Mucosa of descending colon (tissue), 3 donors: ENCODE data around the gene TTI1. TPM values are rescaled to one million over a fixed set of nuclear protein-coding genes. Genes with fewer than 3 reads are reported as not detected.

Experiments used
- ATAC-seq: fragments of 200-7000 bp; cut with Tn5 transposase; one replicate; pipeline ENCODE4 v1.9.1; 2020; ENCODE audit warnings: mild to moderate bottlenecking, moderate library complexity
- DNase-seq, 3 donors: peaks; one replicate each; pipeline ENCODE4 v3.0.0-alpha.2; 2020
- H3K36me3 ChIP-seq: fragments of 200-600 bp; one replicate; pipeline ENCODE4 v1.8.0; 2021; ENCODE audit warnings: low read depth, mild to moderate bottlenecking
- H3K4me1 ChIP-seq: fragments of 200-600 bp; one replicate; pipeline ENCODE4 v1.8.0; 2021; ENCODE audit warnings: low read depth, mild to moderate bottlenecking
- H3K4me3 ChIP-seq: fragments of 200-600 bp; one replicate; pipeline ENCODE4 v1.8.0; 2021; ENCODE audit warnings: mild to moderate bottlenecking
- H3K9me3 ChIP-seq: fragments of 200-600 bp; one replicate; pipeline ENCODE4 v1.8.0; 2021; ENCODE audit warnings: mild to moderate bottlenecking
- intact Hi-C, 2 donors: fragments of 100-400 bp; cut with DNase I in 1 of 2; cut with micrococcal nuclease in 1 of 2; formaldehyde crosslinking; loops; one replicate each; pipeline versions ENCODE4 v1.11.0 to v1.11.1; 2022; cut with DNase I, micrococcal nuclease
- total RNA-seq, 3 donors: library from RNA; stranded (reverse); fragmentation: NEBNext Ultra II Directional in 2 of 3; extraction: Animal tissue kit (Norgen Biotek cat#: 25700) in 2 of 3; gene quantifications; one replicate each; pipeline versions ENCODE4 v1.2.1 to v1.2.4, GENCODE V29; 2021 to 2023
- TF ChIP-seq, protein P1 (sequence below): fragments of 200-600 bp; IDR thresholded peaks from one replicate; pipeline ENCODE4 v1.8.0; 2022; ENCODE audit warnings: antibody characterized with exemption, mild to moderate bottlenecking
- donor health status: DM: no; HTN: no; CAD: no; lungs with moderate emphysema.
- donor health status: DM: no; HTN: no; CAD: no.
- donor health status: DM: no; HTN: yes; CAD: no.

The TTI1 gene
- total RNA-seq, 3 donors from 2014 or later: 13.4 to 16.4 (median 14.0) TPM

DNA sequence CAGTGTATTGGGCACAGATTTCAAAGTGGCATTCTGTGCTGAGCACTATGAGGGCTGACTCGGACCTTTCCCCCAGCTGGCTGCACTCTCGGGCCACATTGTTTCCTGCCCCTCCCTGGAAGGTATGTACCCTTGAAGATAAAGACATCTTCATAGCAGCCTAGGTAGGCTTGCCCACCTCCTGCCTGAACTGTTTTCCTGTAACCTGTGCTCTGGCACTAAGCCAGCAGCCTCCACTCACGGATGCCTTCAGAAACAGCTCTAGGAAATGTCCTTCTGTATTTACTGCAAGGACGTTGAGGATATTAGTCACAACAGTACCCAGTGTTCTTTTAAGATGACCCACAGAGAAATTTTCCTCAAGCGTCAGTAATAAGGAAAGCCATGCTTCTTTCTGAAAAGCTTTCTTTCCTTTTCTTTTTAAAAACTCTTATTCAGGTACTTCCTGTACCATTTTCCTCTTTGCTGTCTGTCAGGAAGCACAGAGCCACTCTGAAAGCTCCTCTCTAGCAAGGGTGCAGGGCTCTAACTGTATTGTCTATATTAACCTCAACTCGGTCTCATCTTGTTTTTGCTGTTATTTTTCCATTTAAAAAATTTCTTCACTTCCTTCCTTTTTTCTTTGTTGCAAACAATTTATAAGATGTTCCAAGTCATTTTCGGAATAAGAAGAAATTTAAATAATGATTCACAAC, 43.5 kb downstream of the TTI1 start:
- intact Hi-C loops: loop anchor here in 1 of 2 donors (10.0 kb wide), 1 partner anchor 425 kb away; no protein-coding TSS in a partner anchor
- no peak overlapping the region for H3K4me3 ChIP-seq
- TF ChIP-seq, protein P1, sequence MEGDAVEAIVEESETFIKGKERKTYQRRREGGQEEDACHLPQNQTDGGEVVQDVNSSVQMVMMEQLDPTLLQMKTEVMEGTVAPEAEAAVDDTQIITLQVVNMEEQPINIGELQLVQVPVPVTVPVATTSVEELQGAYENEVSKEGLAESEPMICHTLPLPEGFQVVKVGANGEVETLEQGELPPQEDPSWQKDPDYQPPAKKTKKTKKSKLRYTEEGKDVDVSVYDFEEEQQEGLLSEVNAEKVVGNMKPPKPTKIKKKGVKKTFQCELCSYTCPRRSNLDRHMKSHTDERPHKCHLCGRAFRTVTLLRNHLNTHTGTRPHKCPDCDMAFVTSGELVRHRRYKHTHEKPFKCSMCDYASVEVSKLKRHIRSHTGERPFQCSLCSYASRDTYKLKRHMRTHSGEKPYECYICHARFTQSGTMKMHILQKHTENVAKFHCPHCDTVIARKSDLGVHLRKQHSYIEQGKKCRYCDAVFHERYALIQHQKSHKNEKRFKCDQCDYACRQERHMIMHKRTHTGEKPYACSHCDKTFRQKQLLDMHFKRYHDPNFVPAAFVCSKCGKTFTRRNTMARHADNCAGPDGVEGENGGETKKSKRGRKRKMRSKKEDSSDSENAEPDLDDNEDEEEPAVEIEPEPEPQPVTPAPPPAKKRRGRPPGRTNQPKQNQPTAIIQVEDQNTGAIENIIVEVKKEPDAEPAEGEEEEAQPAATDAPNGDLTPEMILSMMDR: no peak
- H3K4me1 ChIP-seq: peaks cover 30% of the 10 kb centered on the region
- peak; percentile 50 for ATAC-seq
- no peaks in the 10 kb centered on the region for H3K36me3 ChIP-seq
- H3K9me3 ChIP-seq: no peaks in the 10 kb centered on the region
- peak; percentile 57 to 68 (median 63) for DNase-seq

DNA sequence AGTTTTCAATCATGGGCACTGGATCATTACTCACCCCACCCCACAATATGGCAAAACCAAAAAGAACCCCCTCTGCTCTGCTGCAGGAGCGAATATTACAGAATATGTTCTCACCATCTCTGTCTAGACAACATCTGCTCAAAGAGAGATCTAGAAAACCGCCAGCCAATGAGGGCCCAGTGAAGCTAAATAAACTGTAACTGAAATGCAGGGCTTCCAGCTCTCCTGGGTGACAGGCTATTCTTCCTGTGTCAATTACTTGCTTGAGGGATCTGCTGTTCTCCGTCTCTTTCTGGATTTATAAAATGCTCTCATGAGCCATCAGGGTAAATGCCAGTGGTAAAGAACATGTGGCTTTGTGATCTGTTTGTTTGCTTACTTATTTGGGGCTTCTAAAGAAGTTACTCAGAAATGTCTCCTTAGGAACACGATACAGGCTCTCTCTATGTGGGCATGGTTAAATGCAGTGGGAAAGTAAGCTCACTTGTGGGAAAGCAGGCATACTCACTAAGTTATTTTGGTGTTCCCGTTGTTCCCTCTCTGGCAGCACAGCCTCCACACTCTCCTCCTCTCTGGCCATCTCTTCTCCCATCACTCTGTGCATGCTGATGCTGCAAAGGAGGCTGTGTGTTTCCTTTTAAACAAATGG, 44.8 kb downstream of the TTI1 start:
- ATAC-seq (no peak), DNase-seq (no peak)
- no peaks in the 10 kb centered on the region for H3K9me3 ChIP-seq
- no peak overlapping the region for H3K4me3 ChIP-seq
- intact Hi-C loops: no loop called here
- no peaks in the 10 kb centered on the region for H3K36me3 ChIP-seq
- TF ChIP-seq, protein P1: no peak
- H3K4me1 ChIP-seq: peaks cover 28% of the 10 kb centered on the region

DNA sequence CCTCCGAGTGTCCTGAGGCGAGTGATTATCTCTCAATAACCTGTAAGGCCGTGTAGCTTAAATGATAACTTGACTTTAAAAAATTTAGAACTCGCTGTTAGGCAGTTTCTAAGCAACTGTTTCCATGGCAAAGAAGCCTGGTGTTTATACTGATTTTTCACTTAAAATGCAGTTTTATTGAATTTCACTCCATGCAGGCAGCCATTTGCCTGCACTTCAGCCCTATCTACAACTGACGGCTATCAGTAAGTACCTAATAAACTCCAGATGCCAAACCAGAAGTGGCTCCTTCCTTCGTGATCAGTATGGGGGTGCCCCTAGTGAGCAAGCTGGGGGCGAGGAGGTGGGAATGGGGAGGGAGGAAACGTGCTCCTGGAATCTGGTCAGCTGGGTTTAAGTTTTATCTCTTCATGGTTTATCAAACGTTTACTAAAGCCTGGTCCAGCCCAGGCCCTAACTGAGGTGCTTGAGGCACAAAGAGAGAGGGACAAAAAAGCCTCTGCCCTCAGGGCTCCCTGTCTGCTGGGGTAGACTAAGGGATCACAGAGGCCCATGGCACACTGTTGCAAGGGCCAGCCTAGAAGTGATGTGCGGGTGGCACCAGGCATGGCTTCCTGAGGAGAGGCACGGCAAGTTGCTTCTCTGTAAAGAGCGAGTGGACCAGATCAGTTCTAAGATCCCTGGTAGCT, 45.5 kb downstream of the TTI1 start:
- TF ChIP-seq, protein P1: no peak
- ATAC-seq: no peak
- H3K9me3 ChIP-seq: no peaks in the 10 kb centered on the region
- intact Hi-C loops: no loop called here
- no peaks in the 10 kb centered on the region for H3K36me3 ChIP-seq
- no peak for DNase-seq
- H3K4me1 ChIP-seq: peaks cover 24% of the 10 kb centered on the region
- no peak overlapping the region for H3K4me3 ChIP-seq

DNA sequence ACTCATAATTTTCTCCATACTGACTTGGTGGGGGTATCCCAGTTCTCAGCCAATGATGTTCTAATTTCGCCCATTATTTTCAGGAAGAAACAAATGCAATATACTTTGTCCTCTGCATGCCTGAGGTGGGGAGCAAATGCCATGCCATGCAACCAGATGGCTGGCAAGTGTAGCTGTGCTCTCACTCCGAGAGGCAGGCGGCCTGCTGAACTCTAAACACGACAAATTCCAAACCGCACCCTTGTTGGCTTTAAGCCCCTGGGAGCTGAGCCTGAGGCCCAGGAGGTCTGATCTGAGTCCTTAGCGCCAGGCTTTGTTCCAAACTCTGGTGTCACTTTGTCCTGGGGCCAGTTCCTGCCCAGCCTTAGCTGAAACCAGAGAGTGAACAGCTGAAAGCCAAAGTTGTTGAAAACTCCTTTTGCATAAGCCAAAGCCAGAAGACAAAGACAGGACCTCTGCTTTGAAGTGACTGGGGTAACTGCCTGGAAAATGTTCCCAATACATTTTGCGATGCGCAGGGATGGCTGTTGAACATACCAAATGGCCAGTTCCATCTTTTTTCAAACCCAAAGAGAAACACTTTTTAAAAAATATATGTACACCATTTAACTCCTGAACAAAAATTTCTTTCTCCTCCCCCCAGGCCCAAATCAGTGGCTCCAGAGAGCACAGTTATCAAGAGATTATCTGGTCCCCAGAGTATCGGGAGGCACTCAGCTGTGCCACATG, 46.2 kb downstream of the TTI1 start:
- peak; percentile 44 for ATAC-seq
- H3K4me1 ChIP-seq: peaks cover 17% of the 10 kb centered on the region

More for the DNA sequence above, 46.2 kb downstream of the TTI1 start:
- Histone ChIP-seq H3K9me3 (no peaks in the 10 kb centered on the region), H3K4me3 (no peak overlapping the region), H3K36me3 (no peaks in the 10 kb centered on the region)
- intact Hi-C loops: no loop called here
- DNase-seq: peak in 2 of 3 donors; percentile 42 to 52
- TF ChIP-seq, protein P1: no peak
